Fibroblast of peridontal ligament (primary cell): Measurements from ENCODE around the gene FGD4.

Source experiments
- DNase-seq: peaks from one replicate; pipeline ENCODE4 v3.0.0-alpha.2; 2010; ENCODE audit errors: extremely low read depth

FGD4 gene

GRCh38 chr12:32455607-32456071 lies 56.3 kb downstream of the FGD4 start:
- peak; percentile 80 for DNase-seq

GRCh38 chr12:32457251-32458025 lies 58.1 kb downstream of the FGD4 start:
- no peak for DNase-seq

- DNase-seq: no peak
Measured at GRCh38 chr12:32460638-32461037, 61.3 kb downstream of the FGD4 start.

DNA sequence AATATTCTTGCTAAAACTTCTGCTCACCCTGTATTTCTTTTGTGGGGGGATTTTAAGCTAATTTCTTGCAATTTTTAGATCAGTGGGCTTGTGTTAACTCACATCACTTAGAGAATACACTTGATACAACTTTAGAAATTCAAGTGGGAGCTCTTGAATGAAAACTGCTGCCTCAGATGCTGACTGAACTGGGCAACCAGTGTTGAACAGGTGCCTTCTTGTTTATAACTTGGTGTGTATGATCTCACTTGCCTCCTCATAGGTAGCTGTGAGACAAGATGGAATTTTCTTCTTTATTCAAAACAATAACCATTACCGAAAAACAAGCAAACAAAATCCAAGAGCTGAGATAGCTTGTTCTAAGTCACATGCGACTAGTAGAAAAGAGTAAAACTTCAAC lies 63.5 kb downstream of the FGD4 start:
- no peak for DNase-seq

DNA sequence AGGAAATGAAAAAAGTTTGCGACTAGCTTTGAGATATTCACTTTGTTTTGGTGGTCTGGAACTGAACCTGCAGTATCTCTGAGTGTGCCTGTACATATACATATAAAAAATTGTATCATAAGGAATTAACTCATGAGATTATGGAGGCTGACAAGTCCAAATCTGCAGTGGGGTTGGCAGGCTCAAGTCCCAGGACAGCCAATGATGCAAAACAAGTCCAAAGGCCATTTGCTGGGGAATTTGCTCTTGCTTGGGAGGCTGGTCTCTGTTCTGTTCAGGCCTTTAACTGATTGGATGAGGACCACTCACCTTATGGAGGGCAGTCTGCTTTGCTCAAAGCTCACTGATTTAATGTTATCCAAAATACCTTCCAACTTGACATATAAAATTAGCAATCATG lies 66.8 kb downstream of the FGD4 start:
- no peak for DNase-seq

DNA sequence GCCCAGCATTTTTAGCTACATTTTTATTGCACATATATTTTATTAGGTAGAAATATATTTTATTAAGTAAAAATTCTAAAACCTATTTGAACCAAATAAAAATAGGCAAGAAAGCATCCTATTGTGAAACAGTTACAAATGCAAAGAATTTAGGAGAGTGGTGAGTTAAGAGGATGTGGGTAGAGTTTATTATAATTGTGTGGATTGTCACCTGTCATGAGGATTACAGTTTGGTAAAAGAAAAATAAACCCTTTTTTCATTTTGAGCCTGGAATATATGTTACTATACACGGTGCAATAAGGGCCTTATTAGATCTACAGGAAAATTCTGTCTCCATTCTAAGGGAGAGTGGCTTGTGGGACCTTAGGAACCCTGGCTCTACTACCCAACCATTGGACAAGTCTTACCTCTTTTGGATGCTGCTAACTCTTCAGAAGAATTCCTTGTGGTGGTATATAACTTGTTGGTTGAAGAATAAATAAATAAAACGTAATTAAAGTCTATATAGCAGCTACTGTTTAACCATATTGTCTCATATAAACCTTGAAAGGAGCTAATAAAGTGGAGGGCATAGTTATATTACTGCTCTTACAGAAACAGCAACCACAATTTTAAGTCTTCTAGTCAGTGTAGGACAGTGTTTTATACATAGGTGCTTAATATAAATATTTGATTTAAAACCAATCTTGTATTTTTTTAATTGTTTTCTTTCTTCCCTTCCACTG lies 67.8 kb downstream of the FGD4 start:
- DNase-seq: no peak

GRCh38 chr12:32467959-32468863 lies 68.9 kb downstream of the FGD4 start:
- DNase-seq: no peak

DNA sequence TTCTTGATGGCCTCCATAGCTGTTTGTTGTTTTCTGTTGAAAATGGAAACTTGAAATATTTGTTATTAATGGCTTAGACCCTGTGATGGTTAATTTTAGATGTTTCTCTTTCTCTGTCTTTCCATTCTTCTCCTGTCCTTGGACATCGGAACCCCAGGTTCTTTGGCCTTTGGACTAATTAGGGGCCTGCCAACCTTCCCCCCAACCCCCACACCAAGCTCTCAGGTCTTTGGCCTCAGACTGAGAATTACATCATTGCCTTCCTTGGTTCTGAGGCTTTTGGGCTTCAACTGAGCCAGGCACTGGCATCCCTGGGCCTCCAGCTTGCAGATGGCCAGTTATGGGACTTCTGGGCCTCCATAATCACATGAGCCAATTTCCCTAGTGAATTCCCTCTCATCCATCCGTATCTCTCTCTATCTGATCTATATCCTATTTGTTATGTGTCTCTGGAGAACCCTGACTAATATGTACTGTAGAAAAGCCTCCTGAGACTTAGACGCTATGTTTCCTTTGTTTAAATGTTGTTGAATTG lies 71.6 kb downstream of the FGD4 start:
- no peak for DNase-seq

DNA sequence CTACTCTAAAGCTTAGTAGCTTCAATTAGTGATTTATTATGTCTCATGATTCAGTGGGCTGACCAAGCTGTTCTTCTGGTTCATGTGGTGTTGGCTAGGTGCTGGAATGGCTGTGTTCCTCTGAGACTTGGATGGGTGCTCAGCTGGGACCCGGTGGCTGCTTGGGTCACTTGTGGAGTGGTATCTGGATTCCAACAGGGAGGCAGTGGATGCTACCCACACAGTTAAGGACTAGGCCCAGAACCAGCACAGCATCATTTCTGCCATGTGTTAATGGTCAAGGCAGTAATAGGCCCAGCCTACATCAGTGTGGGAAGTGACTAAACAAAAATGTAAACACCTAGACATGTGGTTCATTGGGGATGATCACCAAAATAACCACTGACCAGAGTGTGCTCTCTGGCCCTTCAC lies 72.2 kb downstream of the FGD4 start:
- no peak for DNase-seq

- no peak for DNase-seq
Measured at GRCh38 chr12:32475724-32476123, 76.4 kb downstream of the FGD4 start.

DNA sequence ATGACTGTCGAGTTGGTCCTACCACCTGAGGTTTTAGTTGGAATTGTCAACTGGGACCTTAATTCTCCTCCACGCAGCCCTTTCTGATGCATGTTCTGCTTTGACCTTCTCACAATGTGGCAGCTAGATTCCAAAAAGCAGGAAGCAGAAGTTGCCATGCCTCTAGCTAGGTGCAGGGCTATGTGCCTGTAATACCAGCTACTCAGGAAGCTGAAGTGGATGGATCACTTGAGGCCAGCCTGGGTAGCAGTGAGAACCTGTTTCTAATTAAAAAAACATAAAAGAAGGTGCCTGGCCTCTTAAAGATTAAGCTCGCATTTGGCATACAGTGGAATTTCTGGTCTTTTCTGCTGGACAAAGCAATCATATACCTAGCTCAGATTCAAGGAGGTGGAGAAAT lies 77.1 kb downstream of the FGD4 start:
- no peak for DNase-seq

DNA sequence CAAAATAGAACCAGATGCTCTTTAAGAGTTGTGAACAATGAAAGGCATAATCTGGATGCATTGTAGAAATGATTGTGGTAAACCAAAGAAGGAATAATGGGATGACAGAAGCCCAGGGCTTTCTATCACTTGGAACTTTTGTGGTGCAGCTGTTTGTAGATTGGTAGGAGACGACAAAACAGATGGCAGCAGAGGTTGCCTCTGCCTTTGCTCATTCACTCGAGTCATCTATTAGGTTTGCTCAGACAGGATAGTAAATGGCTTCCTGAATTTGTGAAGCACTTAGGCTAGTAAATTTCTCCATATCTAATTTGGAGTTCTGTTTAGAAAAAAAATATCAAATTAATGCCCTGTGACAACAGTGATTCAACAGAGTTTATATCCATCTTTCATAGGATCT lies 78.4 kb downstream of the FGD4 start:
- DNase-seq: no peak

GRCh38 chr12:32478166-32478565 lies 78.8 kb downstream of the FGD4 start:
- no peak for DNase-seq

GRCh38 chr12:32478858-32479725 lies 79.7 kb downstream of the FGD4 start:
- DNase-seq: no peak

DNA sequence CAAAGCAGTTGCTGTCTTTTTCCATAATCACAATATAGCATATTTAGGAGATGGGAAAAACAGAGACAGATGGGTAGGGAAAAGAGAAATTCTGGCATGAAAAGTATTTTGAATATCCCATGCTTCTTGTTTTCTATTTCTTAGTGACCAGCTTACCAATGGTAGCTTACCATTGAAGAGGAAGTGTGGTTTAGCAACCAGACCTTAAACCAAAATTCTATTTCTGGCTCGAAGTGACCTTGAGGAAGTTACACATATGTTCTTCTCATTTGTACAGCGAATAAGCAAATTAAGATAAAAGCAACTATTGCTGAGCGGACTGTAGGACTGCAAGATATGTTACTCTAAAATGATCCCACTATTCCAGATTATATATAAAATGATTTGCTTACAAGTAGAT lies 82.9 kb downstream of the FGD4 start:
- DNase-seq: no peak

DNA sequence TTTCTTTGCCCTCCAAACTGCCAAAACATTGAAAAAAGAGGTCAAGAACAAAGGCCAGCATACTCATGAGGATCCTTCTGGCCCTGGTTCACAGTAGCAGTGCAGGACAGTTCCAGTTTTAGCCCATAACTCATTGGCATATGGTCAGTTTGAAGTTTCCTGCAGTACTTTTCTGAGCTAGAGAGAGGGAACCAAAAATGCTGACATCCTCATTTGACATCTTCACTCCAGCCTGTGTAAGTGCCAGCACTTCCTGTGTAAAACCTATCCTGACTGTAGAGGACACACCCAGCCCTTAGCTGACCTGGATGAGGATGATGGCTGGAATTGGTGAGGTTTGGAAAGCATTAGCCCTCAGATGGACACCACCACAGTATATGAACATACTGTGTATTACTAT lies 84.1 kb downstream of the FGD4 start:
- DNase-seq: no peak

DNA sequence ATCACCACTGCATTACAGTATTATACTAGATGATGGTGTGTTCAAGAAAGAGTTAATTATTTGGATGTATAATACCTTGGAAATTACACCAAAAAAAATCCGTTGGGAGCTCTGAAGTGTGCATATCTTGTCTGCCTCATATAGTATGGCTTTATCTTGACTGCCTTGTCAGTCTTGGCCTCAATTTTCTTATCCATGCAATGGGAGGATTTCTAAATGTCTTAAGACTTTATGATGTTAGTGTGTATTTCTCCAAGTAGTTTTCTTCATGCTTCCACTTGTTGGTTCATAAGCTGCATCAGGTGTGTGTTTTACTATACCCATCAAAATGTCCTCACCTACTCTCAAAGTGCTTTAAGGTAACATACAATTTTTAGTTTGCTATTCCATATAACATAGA lies 84.6 kb downstream of the FGD4 start:
- DNase-seq: no peak

GRCh38 chr12:32486158-32486557 lies 86.8 kb downstream of the FGD4 start:
- no peak for DNase-seq

DNA sequence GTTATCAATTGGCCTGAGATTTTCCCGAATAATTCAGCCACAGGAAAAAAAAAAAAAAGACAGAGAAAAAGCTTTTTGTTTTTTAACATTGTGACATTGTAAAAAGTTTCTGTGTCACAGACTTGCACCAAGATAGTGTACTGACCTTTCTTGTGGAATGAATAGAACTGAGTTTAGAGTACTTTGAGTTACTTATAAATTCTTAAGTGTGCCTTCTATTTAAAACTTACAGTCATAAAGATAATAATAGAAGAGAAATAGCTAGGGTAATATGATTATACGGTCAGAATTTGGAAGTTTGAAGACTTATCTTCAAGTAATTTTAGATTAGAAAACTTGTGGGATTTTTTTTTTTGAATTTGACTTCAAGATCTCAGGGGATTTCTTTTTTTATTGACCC lies 88.8 kb downstream of the FGD4 start:
- DNase-seq: no peak

GRCh38 chr12:32489070-32489469 lies 89.7 kb downstream of the FGD4 start:
- DNase-seq: no peak

DNA sequence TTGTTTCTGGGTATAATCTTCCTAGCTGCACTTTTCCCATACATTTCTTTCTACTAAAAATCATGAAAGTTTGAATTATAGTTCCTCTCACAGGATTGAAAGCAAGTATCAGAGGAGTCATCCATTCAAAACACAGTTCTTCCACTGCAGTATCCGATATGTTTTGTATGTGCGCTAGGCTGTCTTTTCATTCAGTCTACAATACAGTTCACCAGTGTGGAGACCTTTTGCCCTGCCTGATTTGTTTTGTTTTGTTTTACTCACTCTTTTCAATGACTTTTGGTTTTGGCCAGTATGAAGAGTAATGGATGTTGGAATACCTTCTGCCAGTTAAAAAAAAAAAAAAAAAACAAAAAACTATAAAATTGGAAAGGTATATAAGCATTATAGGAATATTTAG lies 91.4 kb downstream of the FGD4 start:
- no peak for DNase-seq
